Activated gamma-delta T cell treated with Interleukin-2 at 50 U/mL for 16 hours (primary cell): ENCODE measurements around the gene ZNF14.
"Not testable (repeated sequence)": the region's sequence is repeated elsewhere in the genome, so short reads cannot be mapped to it uniquely, and the experiment has no call there.

Experiments used
- DNase-seq: peaks from one replicate; pipeline ENCODE4 v3.0.0-alpha.2; 2020

ZNF14 gene

GRCh38 chr19:19746286-19747213 lies 13.6 kb upstream of the ZNF14 start:
- no peak for DNase-seq

- no peak for DNase-seq
These were observed 12.8 kb upstream of the ZNF14 start for GRCh38 chr19:19745496-19746285.

- DNase-seq = no peak
These were observed 11.7 kb upstream of the ZNF14 start for GRCh38 chr19:19744641-19745040.

DNA sequence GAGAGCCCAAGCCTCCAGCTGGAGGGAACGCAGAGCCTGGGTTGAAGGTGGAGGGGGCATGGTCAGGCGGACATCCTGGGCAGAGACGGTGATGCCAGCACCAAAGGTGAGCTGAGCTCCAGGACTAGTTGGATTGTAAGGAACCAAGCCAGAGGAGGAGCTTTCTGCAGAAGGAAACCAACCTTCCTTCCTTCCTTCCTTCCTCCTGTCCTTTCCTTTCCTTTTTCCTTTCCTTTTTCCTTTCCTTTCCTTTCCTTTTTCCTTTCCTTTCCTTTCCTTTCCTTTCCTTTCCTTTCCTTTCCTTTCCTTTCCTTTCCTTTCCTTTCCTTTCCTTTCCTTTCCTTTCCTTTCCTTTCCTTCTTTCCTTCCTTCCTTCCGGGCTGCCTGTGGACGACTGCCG lies 11.0 kb upstream of the ZNF14 start:
- not testable (repeated sequence) for DNase-seq

- DNase-seq = no peak
These were observed 10.3 kb upstream of the ZNF14 start for GRCh38 chr19:19743176-19743575.

GRCh38 chr19:19742773-19743172 lies 9.9 kb upstream of the ZNF14 start:
- no peak for DNase-seq

DNA sequence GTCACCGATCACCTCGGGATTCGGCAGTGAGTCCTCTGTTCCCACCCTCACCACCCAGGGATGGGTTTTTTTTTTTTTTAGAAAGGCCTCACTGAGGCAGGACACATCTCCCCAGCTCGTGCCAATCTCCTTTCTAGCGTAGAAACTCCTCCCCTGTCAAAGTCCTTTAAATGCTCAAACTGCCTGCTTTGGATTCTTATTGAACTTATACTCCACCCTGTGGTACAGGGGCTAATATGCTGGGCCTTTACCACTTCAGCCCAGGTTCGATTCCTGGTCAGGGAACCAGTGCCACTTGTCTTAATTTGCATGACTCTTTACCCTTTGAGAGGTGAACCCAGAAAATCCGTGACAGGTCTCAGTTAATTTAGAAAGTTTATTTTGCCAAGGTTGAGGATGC lies 8.3 kb upstream of the ZNF14 start:
- DNase-seq = no peak

DNA sequence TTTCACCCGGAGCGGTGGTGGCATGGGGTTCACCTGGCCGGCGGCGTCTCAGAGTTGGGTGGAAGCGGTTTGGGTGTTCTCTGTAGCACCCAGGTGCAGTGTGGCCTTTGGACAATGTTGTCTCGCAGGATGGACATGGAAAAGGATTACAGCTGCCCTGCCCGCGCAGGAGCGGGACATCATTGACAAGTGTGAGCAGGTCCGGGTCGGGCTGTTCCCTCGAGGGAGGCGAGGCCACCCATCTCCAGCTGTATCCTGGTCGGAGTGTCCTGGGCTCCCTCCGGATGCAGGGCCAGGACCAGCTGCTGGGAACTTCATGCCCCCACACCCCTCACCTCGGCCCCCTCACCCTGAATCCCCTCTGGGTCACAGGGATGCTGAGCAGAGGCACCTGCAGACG lies 7.8 kb upstream of the ZNF14 start:
- DNase-seq = no peak

DNA sequence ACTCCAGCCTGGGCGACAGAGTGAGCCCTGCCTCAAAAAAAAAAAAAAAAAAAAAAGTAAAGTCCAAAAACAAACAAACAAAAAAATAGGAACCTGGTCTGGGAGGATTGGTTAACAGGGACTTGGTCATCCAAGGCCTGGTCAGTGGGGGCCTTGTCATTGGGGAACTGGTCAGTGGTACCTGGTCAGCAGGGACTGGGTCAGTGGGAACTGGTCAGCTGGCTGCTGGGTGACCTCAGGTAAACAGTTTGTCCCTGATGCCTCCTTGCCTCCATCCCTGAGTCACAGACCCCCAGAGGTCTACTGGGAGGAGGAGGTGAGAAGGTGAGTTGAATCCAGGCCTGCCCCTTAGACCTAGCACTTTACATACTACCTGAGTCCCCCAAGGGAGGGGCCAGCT lies 5.7 kb upstream of the ZNF14 start:
- no peak for DNase-seq

GRCh38 chr19:19737559-19738332 lies 4.8 kb upstream of the ZNF14 start:
- no peak for DNase-seq

DNA sequence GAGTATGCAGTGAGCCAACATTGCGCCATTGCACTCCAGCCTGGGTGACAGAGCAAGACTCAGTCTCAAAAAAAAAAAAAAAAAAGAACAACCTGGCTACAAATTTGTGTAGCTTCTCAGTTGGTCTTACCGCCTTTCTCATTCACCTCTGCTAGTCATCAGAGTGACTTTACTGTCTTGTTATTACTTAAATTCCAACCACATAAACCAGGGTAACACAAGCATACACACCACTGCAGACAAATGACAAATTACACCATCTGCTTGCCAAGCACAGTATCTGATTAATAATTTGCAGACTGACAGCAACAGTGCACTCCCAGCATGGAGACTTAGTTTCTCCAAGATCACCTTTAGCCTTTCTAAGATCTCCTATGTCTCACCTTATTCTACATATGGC lies 11.0 kb downstream of the ZNF14 start:
- DNase-seq = no peak

DNA sequence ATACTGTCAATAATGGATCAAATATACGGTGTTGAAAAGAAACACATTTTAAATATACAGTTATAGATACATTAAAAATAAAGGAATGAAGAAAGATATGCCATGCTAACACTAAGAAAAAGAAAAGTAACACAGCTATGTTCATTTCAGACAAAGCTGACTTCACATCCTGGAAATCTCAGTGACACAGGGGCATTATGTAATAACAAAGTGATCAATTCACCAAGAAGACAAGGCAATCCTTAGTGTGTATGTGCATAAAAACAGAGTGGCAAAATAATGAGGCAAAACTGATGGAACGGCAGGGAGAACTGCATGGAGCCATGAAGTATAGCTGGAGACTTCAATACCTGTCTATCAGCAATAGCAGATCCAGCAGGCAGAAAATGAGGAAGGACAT lies 13.1 kb downstream of the ZNF14 start:
- DNase-seq = no peak

- no peak for DNase-seq
These were observed 20.7 kb downstream of the ZNF14 start for GRCh38 chr19:19711934-19712828.

DNA sequence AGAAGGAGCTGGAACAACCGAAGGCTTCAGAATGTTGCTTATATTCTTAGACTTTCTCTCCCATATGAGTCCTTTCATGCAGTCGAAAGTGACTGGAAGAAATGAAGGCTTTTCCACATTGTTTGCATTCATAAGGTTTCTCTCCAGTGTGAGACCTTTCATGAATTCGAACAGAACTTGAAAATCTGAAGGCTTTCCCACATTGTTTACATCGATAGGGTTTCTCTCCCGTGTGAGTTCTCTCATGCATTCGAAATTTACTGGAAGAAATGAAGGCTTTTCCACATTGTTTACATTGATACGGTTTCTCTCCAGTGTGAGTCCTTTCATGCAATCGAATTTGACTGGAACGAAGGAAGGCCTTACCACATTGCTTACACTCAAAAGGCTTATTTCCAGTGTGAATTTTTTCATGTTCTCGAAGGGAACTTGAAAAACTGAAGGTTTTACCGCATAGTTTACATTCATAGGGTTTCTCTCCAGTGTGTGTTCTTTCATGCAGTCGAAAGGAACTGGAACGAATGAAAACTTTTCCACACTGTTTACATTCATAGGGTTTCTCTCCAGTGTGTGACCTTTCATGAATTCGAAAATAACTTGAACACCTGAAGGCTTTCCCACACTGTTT lies 21.5 kb downstream of the ZNF14 start:
- DNase-seq = no peak

DNA sequence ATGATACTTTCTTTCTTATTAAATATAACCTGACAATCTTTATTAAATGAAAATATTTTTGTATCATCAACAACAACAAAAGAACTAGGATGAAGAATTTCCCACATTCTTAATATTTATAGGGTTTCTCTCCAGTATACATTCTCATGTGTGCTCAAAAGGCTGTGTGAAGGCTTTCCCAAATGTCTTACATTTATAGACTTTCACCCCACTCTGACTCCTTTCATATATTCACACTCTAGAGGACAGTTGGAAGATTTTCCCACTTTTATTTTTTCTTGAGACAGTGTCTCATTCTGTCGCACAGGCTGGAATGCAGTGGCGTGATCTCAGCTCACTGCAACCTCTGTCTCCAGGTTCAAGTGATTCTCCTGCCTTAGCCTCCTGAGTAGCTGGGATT lies 22.4 kb downstream of the ZNF14 start:
- DNase-seq = no peak

- DNase-seq = no peak
These were observed 28.1 kb downstream of the ZNF14 start for GRCh38 chr19:19704836-19705235.

DNA sequence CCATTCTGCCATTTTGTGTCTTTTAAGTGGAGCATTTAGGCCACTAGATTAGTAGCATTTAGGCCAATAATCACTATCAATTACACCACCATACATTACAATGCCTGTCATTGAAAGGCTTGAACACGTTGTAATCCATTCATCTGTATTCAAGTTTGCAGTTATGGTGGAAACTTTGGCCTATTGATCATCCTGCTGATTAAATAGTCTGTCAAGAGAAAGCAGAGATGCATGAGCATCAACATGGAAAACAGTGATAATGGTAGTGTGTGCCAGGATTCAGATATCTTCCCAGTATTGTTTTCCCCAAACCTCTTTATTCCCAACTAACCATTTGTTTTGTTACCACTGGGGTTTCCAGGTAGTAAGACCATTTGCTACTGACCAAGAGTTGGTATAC lies 32.4 kb downstream of the ZNF14 start:
- not testable (repeated sequence) for DNase-seq

GRCh38 chr19:19697589-19697988 lies 35.3 kb downstream of the ZNF14 start:
- no peak for DNase-seq

GRCh38 chr19:19696386-19696785 lies 36.5 kb downstream of the ZNF14 start:
- no peak for DNase-seq

DNA sequence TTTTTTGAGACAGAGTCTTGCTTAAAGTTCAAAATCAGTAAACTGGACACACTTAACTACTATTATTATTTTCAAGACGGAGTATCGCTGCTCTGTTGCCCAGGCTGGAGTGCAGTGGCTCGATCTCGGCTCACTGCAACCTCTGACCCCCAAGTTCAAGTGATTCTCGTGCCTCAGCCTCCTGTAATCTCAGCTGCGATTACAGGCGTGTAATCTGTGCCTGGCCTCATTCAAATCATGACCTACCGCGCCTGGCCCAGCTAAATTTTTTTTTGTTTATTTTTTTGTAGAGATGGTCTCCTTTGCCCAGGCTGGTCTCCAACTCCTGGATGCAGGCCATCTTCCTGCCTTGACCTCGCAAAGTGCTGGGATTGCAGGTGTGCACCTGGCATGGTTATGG lies 41.2 kb downstream of the ZNF14 start:
- no peak for DNase-seq

DNA sequence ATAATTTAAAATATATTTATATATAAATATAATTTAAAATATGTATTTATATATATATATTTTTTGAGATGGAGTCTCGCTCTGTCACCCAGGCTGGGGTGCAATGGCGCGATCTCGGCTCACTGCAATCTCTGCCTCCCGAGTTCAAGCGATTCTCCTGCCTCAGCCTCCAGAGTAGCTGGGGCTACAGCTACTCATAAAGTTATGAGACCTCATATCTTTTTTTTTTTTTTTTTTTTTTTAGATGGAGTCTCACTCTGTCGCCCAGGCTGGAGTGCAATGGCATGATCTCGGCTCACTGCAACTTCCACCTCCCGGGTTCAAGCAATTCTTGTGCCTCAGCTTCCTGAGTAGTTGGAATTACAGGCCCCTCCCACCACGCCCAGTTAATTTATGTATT lies 43.9 kb downstream of the ZNF14 start:
- not testable (repeated sequence) for DNase-seq

DNA sequence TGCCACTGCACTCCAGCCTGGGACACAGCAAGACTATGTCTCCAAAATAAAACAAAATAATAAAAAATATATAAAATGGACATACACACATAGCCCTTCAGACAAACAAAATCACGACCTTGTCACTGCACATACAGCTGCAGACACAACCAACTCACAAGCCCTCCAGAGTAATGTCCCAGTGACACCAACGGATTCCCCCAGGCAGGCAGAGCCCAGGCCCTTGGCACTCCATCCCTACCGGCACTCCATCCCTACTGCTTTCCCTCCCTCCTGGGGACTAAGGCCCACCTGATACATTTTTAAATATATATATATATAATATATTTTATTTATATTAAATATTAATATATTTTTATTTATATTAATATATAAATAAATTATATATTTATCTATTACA lies 45.8 kb downstream of the ZNF14 start:
- DNase-seq = no peak
